Mesothelial cell of epicardium (in vitro differentiated cells): ENCODE data around the gene ATAD3A. TPM values are rescaled to one million over a fixed set of nuclear protein-coding genes. Genes with fewer than 3 reads are reported as not detected.

Experiments
- DNase-seq, 2 experiments: peaks; one replicate each; pipeline ENCODE4 v3.0.0; 2021; ENCODE audit warnings: low spot score in 2 of 2; ENCODE audit not compliant: unreplicated experiment in 2 of 2
- H3K27ac Mint-ChIP-seq: 2 replicates; pipeline ENCODE4 v1.8.0; 2021; ENCODE audit warnings: mixed read lengths
- H3K27me3 Mint-ChIP-seq: 2 replicates; pipeline ENCODE4 v1.8.0; 2021; ENCODE audit warnings: low read depth, mixed read lengths
- H3K36me3 Mint-ChIP-seq: 2 replicates; pipeline ENCODE4 v1.8.0; 2021; ENCODE audit warnings: mixed read lengths
- H3K4me1 Mint-ChIP-seq: 2 replicates; pipeline ENCODE4 v1.8.0; 2021; ENCODE audit warnings: mixed read lengths
- H3K4me3 Mint-ChIP-seq: 2 replicates; pipeline ENCODE4 v1.8.0; 2021; ENCODE audit warnings: mild to moderate bottlenecking, moderate library complexity, mixed read lengths
- H3K9me3 Mint-ChIP-seq: 2 replicates; pipeline ENCODE4 v1.8.0; 2021; ENCODE audit warnings: mixed read lengths
- CTCF ChIP-seq: fragments of 200-600 bp; sonication (generic); IDR thresholded peaks from one replicate; pipeline ENCODE4 v1.5.0; 2021; ENCODE audit warnings: antibody characterized with exemption; ENCODE audit not compliant: unreplicated experiment
- total RNA-seq: library from RNA; stranded (reverse); gene quantifications from 3 replicates; pipeline ENCODE4 v1.2.1, GENCODE V29; 2021

ATAD3A gene
- total RNA-seq, 1 donor from 2014 or later, result 35.3 TPM

GRCh38 chr1:1541956-1542765, 30.2 kb downstream of the ATAD3A start:
- Mint-ChIP-seq H3K27me3 (no peaks in the 10 kb centered on the region), H3K4me1 (no peaks in the 10 kb centered on the region), H3K4me3 (peak overlapping the region; percentile 61), H3K36me3 (peaks cover 5% of the 10 kb centered on the region), H3K27ac (peak overlapping the region; percentile 67), H3K9me3 (no peaks in the 10 kb centered on the region)
- TF ChIP-seq CTCF, result no peak
- no peak for DNase-seq

- Mint-ChIP-seq H3K27ac (no peak overlapping the region), H3K27me3 (no peaks in the 10 kb centered on the region), H3K9me3 (no peaks in the 10 kb centered on the region), H3K4me1 (no peaks in the 10 kb centered on the region), H3K4me3 (peak overlapping the region; percentile 4), H3K36me3 (peaks cover 5% of the 10 kb centered on the region)
- DNase-seq, result no peak
- TF ChIP-seq CTCF, result no peak
These were observed 31.1 kb downstream of the ATAD3A start for GRCh38 chr1:1542766-1543705.

DNA sequence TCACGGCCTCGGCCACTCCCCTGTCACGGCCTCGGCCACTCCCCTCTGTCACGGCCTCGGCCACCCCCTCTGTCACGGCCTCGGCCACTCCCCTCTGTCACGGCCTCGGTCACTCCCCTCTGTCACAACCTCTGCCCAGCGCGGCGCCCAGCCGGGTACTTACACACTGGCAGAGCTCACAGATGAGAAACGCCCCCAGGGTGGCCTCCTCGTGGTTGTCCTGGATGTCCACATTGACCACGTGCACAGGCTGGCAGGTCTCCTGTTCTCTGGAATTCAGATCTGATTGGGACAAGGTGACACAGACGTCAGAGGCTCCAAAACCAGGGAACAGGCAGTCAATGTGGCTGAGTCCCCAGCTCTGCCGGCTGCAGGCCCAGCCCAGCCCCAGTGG, 31.7 kb downstream of the ATAD3A start:
- Mint-ChIP-seq H3K27me3 (no peaks in the 10 kb centered on the region), H3K27ac (no peak overlapping the region), H3K36me3 (peaks cover 5% of the 10 kb centered on the region), H3K9me3 (no peaks in the 10 kb centered on the region), H3K4me1 (no peaks in the 10 kb centered on the region), H3K4me3 (no peak overlapping the region)
- TF ChIP-seq CTCF, result no peak
- no peak for DNase-seq

DNA sequence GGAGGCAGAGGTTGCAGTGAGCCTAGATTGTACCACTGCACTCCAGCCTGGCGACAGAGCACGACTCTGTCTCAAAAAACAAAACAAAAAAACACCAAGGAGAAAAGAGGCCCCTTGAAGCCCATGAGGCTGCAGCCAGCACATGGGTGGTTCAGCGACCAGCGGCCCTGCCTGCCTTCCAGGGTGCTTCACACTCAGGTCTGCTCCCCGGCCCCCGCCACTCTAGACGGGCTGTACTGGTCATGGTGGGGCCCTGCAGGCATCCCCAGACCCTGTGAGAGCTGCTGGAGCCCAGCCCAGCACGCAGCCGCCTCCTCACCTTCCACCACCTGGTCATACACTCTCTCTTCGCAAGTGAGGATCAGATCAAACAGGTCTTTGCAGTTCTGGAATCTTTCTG, 32.6 kb downstream of the ATAD3A start:
- H3K27me3 Mint-ChIP-seq, result no peaks in the 10 kb centered on the region
- no peak overlapping the region for H3K4me3 Mint-ChIP-seq
- H3K4me1 Mint-ChIP-seq, result no peaks in the 10 kb centered on the region
- H3K27ac Mint-ChIP-seq, result no peak overlapping the region
- TF ChIP-seq CTCF, result no peak
- DNase-seq, result no peak
- H3K9me3 Mint-ChIP-seq, result no peaks in the 10 kb centered on the region
- H3K36me3 Mint-ChIP-seq, result peaks cover 5% of the 10 kb centered on the region

DNA sequence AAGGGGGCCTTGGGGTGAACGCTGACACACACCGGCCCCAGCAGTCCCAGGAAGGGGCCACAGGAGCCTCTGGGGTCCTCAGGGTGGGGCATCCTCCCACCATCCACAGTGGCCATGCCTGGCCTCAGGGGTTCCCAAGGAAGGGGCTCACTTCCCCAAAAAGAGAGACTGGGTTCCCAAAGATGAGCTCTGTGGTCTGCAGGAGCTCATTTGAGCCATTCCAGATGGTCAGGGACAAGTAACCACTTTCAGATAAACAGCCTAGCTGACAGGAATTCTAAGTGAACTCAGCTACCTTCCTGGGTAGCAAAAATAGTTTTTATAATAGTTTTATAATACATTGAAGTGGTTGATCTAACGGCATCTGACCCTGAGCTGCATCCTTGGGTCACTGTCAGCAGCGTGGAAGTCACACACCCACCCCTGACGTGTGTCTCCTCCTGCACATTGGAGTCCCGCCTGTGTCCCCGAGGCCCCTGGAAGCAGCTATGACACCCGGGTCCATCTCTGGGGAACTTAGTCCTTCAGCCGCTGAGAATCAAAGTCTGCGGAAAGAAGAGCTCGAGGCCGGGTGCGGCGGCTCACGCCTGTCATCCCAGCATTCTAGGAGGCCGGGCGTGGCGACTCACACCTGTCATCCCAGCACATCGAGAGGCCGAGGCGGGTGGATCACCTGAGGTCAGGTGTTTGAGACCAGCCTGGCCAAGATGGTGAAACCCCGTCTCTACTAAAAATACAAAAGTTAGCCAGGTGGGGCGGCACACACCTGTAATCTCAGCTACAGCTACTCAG, 34.2 kb downstream of the ATAD3A start:
- Mint-ChIP-seq H3K27me3 (no peaks in the 10 kb centered on the region), H3K4me1 (no peaks in the 10 kb centered on the region), H3K36me3 (peaks cover 5% of the 10 kb centered on the region), H3K9me3 (no peaks in the 10 kb centered on the region), H3K4me3 (no peak overlapping the region), H3K27ac (no peak overlapping the region)
- TF ChIP-seq CTCF, result no peak
- no peak for DNase-seq
